Dedifferentiated amniotic fluid mesenchymal stem cell (primary cell): ENCODE measurements around the gene BCAR3.
A peak's percentile ranks its signal among the peaks of the same experiment; 100 is the strongest.

Source experiments
- DNase-seq: peaks from one replicate; pipeline ENCODE4 v3.0.0-alpha.2; 2016; ENCODE audit errors: extremely low spot score

BCAR3 gene

DNA sequence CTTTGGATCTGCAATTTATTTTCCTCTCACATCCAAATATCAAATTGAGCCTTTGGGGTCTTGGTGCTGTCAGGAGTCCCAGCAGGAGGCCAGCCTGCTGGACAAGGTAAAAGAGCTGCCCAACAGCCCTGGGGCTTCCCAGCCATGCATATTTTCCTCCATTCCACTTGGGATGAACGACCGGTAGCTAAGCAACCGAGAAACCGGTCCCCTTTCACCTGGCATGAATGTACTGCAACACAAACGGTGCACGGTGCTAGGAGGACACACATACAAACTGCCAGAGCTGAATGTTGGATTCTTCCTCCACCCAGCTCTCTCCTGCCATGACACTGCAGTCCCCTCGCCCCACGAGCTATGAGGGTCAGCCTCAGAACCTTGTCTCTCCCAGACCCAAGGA lies 42.7 kb downstream of the BCAR3 start:
- DNase-seq = no peak

DNA sequence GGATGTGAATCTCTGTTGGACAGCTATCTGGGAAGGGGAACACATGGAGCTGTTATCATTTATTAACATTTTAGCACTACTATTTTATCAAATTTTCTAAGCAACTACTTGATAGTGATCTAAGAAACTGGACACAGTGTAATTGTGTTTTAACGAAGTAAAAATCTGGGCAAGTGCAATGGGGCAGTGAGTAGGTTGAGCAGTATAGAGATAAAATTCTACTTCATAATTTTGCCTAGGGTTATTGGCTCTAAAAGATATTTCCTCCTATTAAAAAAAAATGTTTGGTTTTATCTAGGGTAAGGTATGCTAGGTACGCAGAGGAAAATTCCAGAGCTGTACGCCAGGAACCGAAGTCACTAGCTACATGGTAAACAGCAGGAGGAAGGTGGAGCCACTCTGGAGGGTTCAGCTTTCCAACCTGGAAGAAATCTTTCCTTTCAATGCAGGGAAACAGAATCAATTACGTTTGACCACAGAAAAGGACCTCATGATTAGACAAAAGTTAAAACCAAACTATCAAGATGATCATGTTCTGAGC lies 43.3 kb downstream of the BCAR3 start:
- no peak for DNase-seq

DNA sequence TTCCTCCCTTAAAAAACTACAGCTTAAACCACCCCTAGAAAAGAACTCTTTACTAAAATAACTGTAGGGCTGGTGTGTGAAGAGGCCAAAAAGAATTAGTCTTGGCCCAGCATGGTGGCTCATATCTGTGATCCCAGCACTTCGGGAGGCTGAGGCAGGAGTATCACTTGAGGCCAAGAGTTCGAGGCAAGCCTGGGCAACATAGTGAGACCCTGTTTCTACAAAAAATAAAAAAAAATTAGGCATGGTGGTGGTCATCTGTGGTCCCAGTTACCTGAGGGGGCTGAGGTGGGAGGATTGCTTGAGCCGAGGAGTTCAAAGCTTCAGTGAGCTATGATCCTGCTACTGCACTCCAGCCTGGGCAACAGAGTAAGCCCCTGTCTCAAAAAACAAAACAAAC lies 44.9 kb downstream of the BCAR3 start:
- no peak for DNase-seq

DNA sequence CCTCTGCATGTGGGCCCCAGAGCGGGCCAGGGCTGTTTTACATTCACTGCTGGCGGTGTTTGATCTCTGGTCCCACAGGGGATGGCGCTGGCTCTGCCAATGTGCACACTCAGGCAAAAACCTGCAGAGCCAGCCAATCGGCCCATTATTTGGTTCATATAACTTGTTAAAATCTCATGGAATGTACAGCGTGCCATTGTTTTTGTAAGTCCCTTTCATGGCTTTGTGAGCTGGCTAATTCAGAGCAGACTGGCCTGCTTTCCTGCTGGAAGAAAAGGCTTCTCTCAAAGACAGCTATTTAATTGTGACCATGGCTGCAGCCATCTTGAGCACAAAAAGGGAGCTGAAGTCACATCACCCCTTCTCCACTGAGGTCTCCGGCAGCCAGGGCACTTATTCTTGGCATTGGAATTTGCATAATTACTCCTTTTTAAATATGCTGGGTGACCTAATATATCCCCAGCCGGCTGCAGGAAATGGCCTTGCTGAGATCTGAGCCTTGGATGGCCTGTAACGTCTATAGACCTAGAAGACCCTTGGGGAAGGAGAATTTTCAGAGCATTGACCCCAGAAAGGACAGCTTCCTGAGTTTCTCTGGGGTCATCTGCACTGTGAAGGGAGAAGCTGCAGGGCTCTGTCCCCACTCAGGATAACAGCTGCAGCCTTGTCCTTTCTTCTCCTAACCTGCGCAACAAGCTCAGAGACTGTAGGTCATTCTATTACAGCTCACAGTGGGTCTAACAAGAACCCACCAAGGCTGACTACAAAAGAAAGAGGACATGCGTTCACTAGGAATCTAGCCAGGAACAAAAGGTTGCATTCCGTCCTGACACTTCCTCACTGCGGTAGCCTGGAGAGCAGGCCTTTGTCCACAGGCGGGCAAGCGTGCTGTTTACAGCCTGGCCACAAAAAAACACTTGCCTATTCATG lies 45.8 kb downstream of the BCAR3 start:
- no peak for DNase-seq

DNA sequence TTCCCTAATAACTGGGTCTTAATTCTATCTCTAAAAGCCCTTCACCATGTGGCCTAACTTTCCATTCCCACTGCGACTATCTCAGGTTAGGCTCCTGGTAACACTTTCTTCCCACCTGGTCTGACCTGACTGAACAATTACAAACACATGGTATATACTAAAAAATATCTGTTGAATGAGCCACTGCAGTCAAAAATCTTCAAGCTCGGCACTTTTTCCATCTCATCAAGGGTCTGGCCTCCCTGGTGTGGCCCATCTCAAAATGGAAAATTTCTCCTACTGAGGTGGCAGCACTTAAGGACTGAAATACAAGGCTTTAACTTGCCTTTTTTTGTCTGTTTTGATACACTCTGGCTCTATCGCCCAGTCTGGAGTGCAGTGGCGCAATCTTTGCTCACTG lies 48.3 kb downstream of the BCAR3 start:
- no peak for DNase-seq

DNA sequence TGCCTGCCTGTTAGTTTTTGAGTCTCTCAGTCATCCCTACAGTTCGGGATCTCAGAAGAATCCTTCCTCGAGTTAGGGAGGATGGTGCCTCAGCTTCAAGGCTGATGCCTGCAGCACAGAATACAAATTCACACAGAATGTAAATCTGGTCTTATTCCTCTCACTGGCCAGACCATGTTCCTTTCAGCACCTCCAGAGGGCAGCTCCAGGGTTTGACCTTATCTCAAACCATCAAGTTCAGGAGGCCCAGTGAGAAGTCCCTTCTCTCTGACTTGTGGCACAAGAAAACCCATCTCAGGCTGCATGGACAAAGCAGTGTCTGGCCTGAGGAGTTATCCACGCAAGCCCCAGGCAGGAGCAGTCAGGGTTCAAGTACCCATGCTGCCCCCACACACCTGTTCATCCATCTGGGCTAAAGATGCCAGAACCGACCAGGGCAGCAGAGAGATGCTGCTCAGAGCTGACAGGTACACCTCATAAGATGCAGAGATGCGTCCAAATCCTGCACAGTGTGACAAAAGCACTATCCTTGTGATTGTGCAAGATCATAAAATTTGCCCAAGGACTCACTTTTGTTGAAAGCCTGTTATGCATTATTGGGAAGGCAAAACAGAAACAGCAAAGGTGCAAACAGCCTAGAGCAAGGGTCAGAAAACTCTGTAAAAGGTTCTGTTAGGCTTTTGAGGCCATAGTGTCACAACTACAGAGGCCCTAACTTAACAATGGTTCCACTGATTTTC lies 49.8 kb downstream of the BCAR3 start:
- no peak for DNase-seq

DNA sequence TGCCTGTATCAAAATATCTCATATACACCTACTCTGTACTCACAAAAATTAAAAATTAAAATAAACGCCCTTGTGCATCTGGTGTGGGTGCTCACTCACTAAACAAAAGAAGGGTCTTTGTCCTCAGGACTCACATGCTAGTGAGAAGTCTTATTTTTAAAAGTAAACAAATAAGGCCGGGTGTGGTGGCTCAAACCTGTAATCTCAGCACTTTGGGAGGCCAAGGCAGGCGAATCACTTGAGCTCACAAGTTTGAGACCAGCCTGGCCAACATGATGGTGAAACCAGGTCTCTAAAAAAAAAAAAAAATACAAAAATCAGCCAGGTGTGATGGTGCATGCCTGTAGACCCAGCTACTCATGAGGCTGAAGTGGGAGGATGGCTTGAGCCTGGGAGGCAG lies 51.5 kb downstream of the BCAR3 start:
- DNase-seq = no peak

DNA sequence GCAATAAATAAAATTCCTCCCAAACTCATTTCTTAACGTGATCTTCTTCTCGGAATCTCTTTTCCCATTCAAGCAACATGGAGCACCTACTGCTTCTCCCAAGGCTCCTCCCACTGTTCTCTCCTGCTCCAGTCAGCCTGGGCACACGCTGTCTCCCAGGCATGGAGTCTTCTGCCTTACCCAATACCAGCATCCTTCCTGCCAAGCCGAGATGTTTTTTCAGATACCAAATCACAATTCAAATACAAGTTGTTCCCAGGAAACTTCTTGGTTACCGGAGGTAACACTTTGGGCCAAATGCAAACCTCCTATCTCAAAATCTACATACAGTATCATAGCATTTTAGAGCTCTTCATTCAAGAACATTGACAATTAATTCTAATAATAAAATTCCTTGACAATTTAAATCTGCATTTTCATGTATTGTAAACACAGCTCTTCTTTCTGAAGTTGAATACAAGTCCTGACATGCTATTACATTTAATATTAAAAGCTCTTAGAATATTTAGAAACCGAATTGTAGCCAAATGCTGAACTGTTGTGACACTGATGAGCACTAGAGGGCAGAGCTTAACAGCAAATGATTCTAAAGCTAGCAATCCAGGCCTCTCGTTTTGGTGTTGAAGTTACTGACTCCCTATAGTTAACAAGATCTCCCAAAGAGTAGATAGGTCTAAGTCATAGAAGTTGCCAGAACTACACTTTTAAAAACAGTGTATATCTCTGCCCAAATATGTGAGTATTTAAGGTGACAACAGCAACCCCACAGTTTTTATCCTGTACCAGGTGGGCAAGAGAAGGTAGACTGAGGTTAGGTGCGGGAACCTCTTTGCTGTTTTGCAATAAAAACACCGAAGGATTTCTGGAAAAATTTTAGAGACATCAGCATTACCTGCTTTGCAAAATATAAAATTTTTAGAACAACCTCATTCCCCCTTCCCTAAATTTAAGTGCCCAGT lies 52.3 kb downstream of the BCAR3 start:
- DNase-seq = peak; percentile 81

DNA sequence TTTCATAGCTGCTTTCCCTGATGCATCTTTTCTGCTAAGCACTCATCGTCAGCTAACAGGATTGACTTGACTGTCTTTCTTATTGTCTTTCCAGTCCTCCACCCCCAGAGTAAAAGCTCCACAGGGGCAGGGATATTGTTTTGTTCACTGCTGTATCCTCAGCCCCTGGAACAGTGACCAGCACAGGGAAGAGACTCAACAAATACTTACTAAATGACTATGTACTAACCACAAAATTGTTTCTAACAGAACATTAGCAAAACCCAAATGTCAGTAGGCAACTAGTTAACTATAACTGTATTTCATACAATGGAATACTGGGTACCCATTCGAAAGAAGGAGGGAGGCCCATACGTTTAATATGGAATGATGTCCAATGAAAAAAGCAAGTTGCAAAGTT lies 53.0 kb downstream of the BCAR3 start:
- no peak for DNase-seq

DNA sequence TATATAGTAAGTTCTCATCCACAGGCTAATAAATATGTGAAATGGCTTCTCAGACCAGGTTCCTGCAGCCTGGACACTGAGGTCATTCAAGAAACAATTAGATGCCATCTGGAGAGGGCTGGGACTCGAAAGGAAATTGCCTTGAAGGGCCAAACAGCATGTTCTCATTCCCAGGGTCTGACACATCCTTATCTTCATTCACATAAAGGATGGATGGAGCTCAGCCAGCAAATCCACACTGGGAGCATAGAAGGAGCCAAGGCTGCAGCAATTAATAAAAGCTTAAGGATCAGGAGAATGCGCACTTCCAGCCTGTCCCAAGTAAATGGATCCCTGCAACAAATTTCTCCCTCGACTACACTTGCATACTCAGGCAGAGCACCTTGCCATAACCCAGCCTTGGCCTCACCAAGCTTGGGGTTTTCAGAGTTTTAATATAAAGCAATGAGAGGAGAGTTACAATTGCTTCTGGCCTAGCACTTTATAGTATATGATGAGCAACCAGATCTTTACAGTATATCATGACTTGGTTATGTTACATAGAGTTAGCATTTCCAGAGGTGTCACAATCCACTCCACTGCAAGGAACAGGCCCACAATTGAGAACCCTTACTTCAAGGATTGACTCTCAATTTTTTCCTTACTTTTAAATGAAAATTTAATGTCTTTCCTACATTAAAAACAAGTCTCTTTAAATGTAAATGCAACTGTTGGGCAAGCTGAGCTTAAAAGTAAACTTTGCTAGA lies 55.9 kb downstream of the BCAR3 start:
- DNase-seq = peak; percentile 54

DNA sequence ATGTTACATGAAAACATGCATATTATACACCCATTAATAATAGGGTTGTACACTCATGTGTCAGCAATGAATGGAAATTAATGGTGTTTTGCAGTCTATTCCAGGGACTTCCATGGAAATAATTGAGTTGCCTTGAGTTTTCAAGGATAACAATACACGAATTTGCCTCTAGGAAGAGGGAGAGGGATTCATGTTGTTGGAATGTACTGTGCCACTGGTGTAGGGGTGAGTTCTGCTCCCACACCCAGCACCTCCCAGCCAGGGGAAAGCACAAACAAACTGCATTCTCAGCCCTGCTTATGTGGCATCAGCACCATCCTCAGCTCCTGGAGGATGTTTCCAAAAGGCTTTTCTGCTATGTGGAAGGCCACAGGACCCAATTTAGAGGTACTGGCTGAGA lies 57.8 kb downstream of the BCAR3 start:
- peak; percentile 74 for DNase-seq

DNA sequence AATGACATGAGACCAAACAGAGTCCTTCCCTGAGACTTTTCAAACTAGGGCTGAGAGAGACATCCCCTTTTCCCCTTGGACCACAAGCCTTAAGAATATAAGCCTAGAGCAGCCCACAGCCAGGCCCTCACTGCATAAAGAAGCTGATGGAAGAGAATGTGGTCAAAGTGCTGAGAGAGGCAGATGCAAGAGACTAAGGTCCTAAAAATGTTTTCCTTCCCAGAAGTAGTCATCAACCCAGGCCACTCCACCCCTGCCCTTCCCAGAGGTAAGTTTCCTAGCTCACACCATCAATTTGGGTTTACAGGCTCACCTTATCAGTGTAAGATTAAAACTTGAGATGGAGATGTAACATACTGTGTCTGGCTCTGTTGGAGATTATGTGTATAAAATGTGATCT lies 58.2 kb downstream of the BCAR3 start:
- DNase-seq = no peak

DNA sequence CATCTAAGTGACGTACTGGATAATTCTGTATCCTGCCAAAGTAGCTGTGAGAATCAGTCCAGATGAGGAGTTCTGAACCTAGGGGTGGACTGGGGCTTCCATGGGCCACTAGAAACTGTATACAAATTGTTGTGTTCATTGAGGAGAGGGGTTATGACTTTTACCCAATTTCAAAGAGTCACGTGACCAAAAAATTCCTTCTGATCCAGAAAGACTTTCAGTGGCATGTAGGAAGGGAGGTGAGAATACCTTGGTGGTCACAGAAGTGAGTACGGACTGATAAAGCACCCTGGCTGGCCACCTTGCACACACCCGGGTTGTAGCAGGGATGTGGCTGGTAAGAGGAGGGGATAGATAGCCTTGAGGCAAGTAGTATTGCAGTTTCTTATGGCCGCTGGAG lies 60.4 kb downstream of the BCAR3 start:
- DNase-seq = no peak

DNA sequence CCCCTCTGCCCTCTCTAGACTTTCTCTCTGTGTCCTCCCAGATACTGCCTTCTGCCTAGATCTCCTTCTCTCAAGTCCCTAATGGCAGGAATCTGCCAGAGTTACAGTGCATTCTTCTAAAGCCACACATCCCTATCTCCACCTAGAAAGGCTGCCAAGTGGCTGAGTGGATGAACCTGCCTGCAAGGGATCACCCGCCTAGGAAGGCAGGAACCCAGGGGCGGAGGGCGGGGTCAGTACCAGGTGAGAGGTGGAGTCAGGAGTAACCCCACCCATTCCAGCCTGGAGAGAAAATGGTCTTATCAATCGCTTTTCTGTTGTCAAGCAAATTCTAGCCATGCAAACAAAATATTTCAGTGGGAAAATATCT lies 60.8 kb downstream of the BCAR3 start:
- no peak for DNase-seq

DNA sequence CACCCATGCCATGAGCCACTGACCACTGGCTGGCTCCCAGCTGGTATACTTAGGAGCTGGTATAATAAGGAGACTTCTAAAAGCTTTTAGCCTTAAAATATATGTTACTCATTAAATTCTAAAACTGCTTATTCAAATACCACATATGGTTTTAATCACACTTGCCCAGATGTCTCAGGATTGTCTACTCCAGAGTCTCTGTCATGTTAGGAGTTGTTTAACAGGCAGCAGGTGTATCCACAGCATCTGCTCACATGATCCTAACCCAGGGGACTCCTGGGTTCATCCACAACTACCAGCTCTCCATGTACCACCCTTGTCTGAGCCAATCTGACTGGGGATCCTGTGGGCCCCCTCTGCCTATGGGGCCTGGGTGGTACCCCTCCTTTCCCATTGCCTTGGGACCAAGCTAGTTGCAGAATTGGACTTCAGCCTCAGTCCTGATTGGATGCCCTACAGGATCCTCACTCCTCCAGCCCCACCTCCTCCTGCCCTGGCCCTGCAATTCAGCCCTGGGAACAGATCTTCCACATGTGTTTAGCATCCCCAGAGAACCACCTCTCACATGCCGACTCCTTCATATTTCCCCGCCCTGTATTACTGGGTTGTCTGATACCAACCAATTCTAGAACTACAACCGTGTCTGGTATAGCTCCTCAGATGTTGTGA lies 61.3 kb downstream of the BCAR3 start:
- DNase-seq = no peak

DNA sequence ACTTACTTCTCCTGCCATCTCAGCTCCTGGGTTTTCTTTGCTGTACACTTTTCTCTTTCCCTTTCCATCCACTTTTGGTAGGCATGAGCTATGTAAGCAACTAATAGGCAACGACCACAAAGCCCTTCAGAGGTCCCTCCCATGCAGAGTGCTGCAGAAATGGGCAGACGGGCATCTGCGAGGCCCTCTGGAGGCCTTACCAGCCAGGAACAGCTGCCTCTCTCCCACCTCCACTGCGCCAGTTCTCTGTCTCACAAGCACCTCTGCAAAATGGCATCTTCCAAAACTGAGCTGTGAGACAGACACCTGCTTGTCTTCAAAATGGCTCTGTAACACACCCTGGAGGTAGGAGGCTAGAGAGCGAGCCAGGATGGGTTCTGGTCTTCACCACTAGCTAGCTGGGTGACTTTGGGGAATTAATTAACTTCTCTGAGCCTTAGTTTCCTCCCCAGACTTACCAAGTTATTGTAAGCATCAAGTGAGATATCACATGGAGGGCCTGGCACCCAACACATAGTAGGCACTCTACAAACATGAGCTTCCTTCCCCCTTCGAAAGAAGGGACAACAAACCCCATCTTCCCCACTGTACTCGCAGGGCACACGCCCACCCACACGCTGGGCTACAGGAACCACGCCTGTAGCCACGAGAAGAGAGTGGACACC lies 62.0 kb downstream of the BCAR3 start:
- no peak for DNase-seq

DNA sequence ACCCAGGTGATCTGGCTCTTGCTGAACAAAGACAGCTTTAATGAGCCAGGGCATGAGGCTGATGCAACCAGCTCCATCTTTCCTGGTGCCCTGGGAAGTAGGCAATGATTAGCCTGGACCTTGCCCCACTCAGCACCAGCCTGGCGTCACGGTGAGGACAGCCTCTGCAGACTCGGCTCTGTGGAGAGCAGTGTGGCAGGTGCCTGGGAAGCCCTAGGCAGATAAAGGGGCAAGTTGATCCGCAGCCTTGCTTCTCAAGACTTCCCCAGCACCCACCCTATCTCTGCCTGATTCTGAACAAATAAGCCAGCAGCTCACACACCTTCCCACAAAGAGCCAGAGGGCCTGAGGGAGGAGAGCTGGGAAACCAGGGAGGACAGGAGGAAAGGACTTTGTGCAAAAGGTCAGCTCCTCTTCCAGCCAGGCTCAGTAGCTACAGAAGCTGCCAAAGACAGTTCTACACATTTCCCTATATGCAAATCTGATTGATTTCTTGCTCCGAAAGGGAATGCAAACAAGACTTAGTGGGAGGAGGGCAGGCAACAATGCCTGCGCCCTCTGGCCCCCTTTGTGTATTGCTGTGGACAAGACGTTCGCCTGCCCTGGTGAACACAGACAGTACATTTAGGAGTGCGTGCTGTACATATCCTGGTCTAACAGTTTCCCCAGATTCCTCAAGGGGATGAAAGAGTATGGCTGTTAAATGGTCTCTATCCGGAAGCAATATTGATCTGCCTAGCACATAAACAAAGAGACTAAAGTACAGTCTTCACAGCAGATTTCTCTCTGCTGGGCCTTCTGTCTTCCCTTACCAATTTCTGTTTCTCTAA lies 63.8 kb downstream of the BCAR3 start:
- no peak for DNase-seq

DNA sequence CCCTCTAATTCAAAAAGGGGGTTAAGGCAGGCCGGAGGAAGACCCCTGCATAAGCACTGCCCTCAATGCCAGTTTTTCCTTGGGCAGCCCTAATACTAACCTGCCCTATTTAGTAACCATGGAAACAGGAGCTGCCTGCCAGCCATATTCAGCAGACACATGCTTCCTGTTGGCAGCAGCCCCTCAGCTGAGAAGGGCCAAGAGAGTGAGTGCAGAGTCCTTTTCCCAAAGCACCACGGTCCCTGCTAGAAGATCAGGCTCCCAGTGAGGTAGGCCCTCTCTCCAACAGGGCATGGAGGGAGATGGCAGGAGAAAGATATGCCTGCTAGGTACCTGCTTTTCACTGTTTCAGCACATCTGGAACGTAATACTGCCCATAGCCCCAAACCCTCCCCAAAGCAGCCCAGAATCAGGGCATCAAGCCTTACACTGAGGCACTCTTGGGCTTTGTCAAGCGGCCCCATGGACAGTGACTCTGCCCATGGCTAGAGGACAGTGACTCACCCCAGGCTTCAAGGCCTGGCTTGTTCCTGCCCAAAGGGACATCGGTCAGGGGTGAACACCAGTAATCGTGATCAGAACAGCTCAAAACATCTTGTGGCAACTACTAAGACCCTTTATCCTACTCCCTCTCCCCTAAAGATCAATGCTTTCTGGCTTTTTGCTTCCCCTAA lies 64.5 kb downstream of the BCAR3 start:
- no peak for DNase-seq
